Epithelial cell of esophagus (primary cell): Measurements from ENCODE around the gene SCFD2.
A peak's percentile ranks its signal among the peaks of the same experiment; 100 is the strongest.

Experiments used
- DNase-seq: peaks from one replicate; pipeline ENCODE4 v3.0.0; 2010; ENCODE audit warnings: low read depth
- H3K4me3 ChIP-seq: 2 replicates; pipeline ENCODE4 v1.5.1; 2011; ENCODE audit warnings: mild to moderate bottlenecking, low read length, control low read depth
- CTCF ChIP-seq: IDR thresholded peaks from 2 replicates; pipeline ENCODE4 v1.5.1; 2011; ENCODE audit warnings: low read depth, mild to moderate bottlenecking, low read length, control low read depth, inconsistent platforms; ENCODE audit not compliant: insufficient read depth; ENCODE audit errors: missing control alignments

SCFD2 gene

GRCh38 chr4:53371843-53372521, 6.1 kb upstream of the SCFD2 start:
- TF ChIP-seq CTCF = no peak
- peak; percentile 26 for DNase-seq
- no peak overlapping the region for H3K4me3 ChIP-seq

- no peak overlapping the region for H3K4me3 ChIP-seq
- no peak for TF ChIP-seq CTCF
- no peak for DNase-seq
Observed at GRCh38 chr4:53371049-53371448, 5.2 kb upstream of the SCFD2 start.

- no peak overlapping the region for H3K4me3 ChIP-seq
- no peak for DNase-seq
- TF ChIP-seq CTCF = no peak
Observed at GRCh38 chr4:53367721-53368120, 1.9 kb upstream of the SCFD2 start.

- no peak for DNase-seq
- TF ChIP-seq CTCF = no peak
- H3K4me3 ChIP-seq = peak overlapping the region; percentile 96
Observed at GRCh38 chr4:53366301-53366716, 448 bp upstream of the SCFD2 start.

- DNase-seq = peak; percentile 35
- peak overlapping the region; percentile 96 for H3K4me3 ChIP-seq
- no peak for TF ChIP-seq CTCF
Observed at GRCh38 chr4:53365121-53365485, 758 bp downstream of the SCFD2 start.

GRCh38 chr4:53364624-53365023, 1.2 kb downstream of the SCFD2 start:
- H3K4me3 ChIP-seq = peak overlapping the region; percentile 96

More at GRCh38 chr4:53364624-53365023, 1.2 kb downstream of the SCFD2 start:
- DNase-seq = no peak
- no peak for TF ChIP-seq CTCF
